Activated B cell treated with CpG ODN at 0.5 μM for 24 hours (primary cell): ENCODE measurements around the gene KCNC1. TPM values are rescaled to one million over a fixed set of nuclear protein-coding genes. Genes with fewer than 3 reads are reported as not detected.
A peak's percentile ranks its signal among the peaks of the same experiment; 100 is the strongest.

Source experiments
- ATAC-seq: fragments of 200-7000 bp; cut with Tn5 transposase; one replicate; pipeline ENCODE4 v1.10.0; 2021; ENCODE audit warnings: low read depth, mild to moderate bottlenecking, moderate library complexity
- CTCF ChIA-PET: fragments of 350-600 bp; sonication (Branson Sonifier 250); formaldehyde crosslinking; loops from one replicate; lab custom pipeline; 2021; ENCODE audit warnings: antibody characterized with exemption; lab: Charles Lee
- POLR2A ChIA-PET: fragments of 350-600 bp; sonication (Branson Sonifier 250); formaldehyde crosslinking; loops from one replicate; lab custom pipeline; 2021; ENCODE audit warnings: antibody characterized with exemption; lab: Charles Lee
- DNase-seq: peaks from one replicate; pipeline ENCODE4 v3.0.0; 2022
- H3K27ac Mint-ChIP-seq: one replicate; pipeline ENCODE4 v1.8.0; 2020; ENCODE audit warnings: mixed read lengths
- H3K27me3 Mint-ChIP-seq: one replicate; pipeline ENCODE4 v1.8.0; 2021; ENCODE audit warnings: mixed read lengths
- H3K36me3 Mint-ChIP-seq: one replicate; pipeline ENCODE4 v1.8.0; 2021; ENCODE audit warnings: low read depth, mixed read lengths
- H3K4me1 Mint-ChIP-seq: one replicate; pipeline ENCODE4 v1.8.0; 2021; ENCODE audit warnings: mixed read lengths
- H3K4me3 Mint-ChIP-seq: one replicate; pipeline ENCODE4 v1.8.0; 2020; ENCODE audit warnings: mild to moderate bottlenecking, mixed read lengths
- H3K9me3 Mint-ChIP-seq: one replicate; pipeline ENCODE4 v1.8.0; 2020; ENCODE audit warnings: mixed read lengths
- CTCF ChIP-seq: fragments of 200-600 bp; IDR thresholded peaks from one replicate; pipeline ENCODE4 v1.8.0; 2022; ENCODE audit warnings: antibody characterized with exemption, mild to moderate bottlenecking
- intact Hi-C: fragments of 100-400 bp; cut with micrococcal nuclease; formaldehyde crosslinking; loops from one replicate; pipeline ENCODE4 v1.15.1; 2024
- total RNA-seq: library from RNA; stranded (reverse); gene quantifications from 2 replicates; pipeline ENCODE4 v1.2.3, GENCODE V29; 2022

The KCNC1 gene
- total RNA-seq = not detected in 2 replicates

GRCh38 chr11:17734418-17734911, at the start of gene KCNC1:
TSS of gene KCNC1 (plus strand) at chr11:17734781. CDS start at chr11:17736003, 1,222 bp downstream.
- ATAC-seq (no peak), DNase-seq (no peak)
- H3K27ac Mint-ChIP-seq = no peak within 1 kb of the TSS
- peaks cover 5% of the 10 kb centered on the region for H3K4me1 Mint-ChIP-seq
- no peak for TF ChIP-seq CTCF
- CTCF ChIA-PET = interaction anchor here (1.2 kb wide), 1 partner anchor 244 kb away, joined by 6 read pairs; no protein-coding TSS in a partner anchor
- intact Hi-C loops = loop anchor here (5.0 kb wide), 2 partner anchors 347 to 373 kb away; partner anchors contain the start of genes KCNJ11 and SAAL1
- no peaks in the 10 kb centered on the region for H3K36me3 Mint-ChIP-seq
- H3K4me3 Mint-ChIP-seq = peak within 1 kb of the TSS; percentile 15
- POLR2A ChIA-PET = no interaction called here
- peaks cover 44% of the 10 kb centered on the region for H3K27me3 Mint-ChIP-seq
- H3K9me3 Mint-ChIP-seq = no peaks in the 10 kb centered on the region

- Mint-ChIP-seq H3K4me1 (no peaks in the 10 kb centered on the region), H3K36me3 (no peaks in the 10 kb centered on the region), H3K4me3 (no peak overlapping the region), H3K9me3 (no peaks in the 10 kb centered on the region), H3K27me3 (peaks cover 7% of the 10 kb centered on the region), H3K27ac (no peak overlapping the region)
- intact Hi-C loops = no loop called here
- no peak for ATAC-seq
- no peak for DNase-seq
- no peak for TF ChIP-seq CTCF
- POLR2A ChIA-PET = no interaction called here
- CTCF ChIA-PET = interaction anchor here (1.2 kb wide), 1 partner anchor 45 kb away, joined by 3 read pairs; no protein-coding TSS in a partner anchor
Measured at GRCh38 chr11:17686231-17686980, 48.2 kb upstream of the KCNC1 start.

- POLR2A ChIA-PET = no interaction called here
- no peak for TF ChIP-seq CTCF
- ATAC-seq (no peak), DNase-seq (no peak)
- Mint-ChIP-seq H3K27ac (no peak overlapping the region), H3K27me3 (peaks cover 4% of the 10 kb centered on the region), H3K36me3 (no peaks in the 10 kb centered on the region), H3K4me1 (no peaks in the 10 kb centered on the region), H3K9me3 (no peaks in the 10 kb centered on the region), H3K4me3 (no peak overlapping the region)
- CTCF ChIA-PET = no interaction called here
- intact Hi-C loops = no loop called here
Measured at GRCh38 chr11:17687946-17688670, 46.5 kb upstream of the KCNC1 start.

GRCh38 chr11:17691550-17691949, 43.0 kb upstream of the KCNC1 start:
- intact Hi-C loops = no loop called here
- ATAC-seq (no peak), DNase-seq (no peak)
- H3K4me3 Mint-ChIP-seq = no peak overlapping the region
- peaks cover 25% of the 10 kb centered on the region for H3K27me3 Mint-ChIP-seq
- H3K27ac Mint-ChIP-seq = no peak overlapping the region
- CTCF ChIA-PET = no interaction called here
- no peaks in the 10 kb centered on the region for H3K4me1 Mint-ChIP-seq
- no peak for TF ChIP-seq CTCF
- no peaks in the 10 kb centered on the region for H3K36me3 Mint-ChIP-seq
- POLR2A ChIA-PET = no interaction called here
- no peaks in the 10 kb centered on the region for H3K9me3 Mint-ChIP-seq

- POLR2A ChIA-PET = no interaction called here
- H3K4me3 Mint-ChIP-seq = no peak overlapping the region
- intact Hi-C loops = no loop called here
- CTCF ChIA-PET = no interaction called here
- TF ChIP-seq CTCF = no peak
- peaks cover 29% of the 10 kb centered on the region for H3K27me3 Mint-ChIP-seq
- H3K4me1 Mint-ChIP-seq = no peaks in the 10 kb centered on the region
- H3K9me3 Mint-ChIP-seq = no peaks in the 10 kb centered on the region
- ATAC-seq = no peak
- no peak for DNase-seq
- H3K36me3 Mint-ChIP-seq = no peaks in the 10 kb centered on the region
- H3K27ac Mint-ChIP-seq = no peak overlapping the region
Measured at GRCh38 chr11:17691976-17692375, 42.6 kb upstream of the KCNC1 start.
